Ovary (tissue), 9 donors: ENCODE data around the gene C9orf78. TPM values are rescaled to one million over a fixed set of nuclear protein-coding genes. Genes with fewer than 3 reads are reported as not detected.
"Not testable (repeated sequence)": the region's sequence is repeated elsewhere in the genome, so short reads cannot be mapped to it uniquely, and the experiment has no call there.

Experiments used
- DNase-seq, 5 donors: peaks; one replicate each; pipeline ENCODE4 v3.0.0-alpha.2; 2019 to 2020
- H3K27ac ChIP-seq, 2 donors: fragments of 200-600 bp; one replicate each; pipeline versions ENCODE4 v1.5.1 to v1.8.0; 2019 to 2022
- H3K27me3 ChIP-seq: fragments of 200-600 bp; one replicate; pipeline ENCODE4 v1.8.0; 2022
- H3K36me3 ChIP-seq: fragments of 200-600 bp; sonication (generic); one replicate; pipeline ENCODE4 v1.5.1; 2019
- H3K4me1 ChIP-seq: one replicate; pipeline ENCODE4 v1.8.1; 2013; ENCODE audit warnings: mild to moderate bottlenecking, moderate library complexity; ENCODE audit not compliant: insufficient read depth
- H3K4me3 ChIP-seq: fragments of 200-600 bp; sonication (generic); one replicate; pipeline ENCODE4 v1.5.1; 2017
- H3K9me3 ChIP-seq, 2 donors: fragments of 200-600 bp in 1 of 2; sonication (generic) in 1 of 2; one replicate each; pipeline versions ENCODE4 v1.5.1 to v1.8.1; 2013 to 2019; ENCODE audit warnings: mild to moderate bottlenecking in 1 of 2, moderate library complexity in 1 of 2
- EP300 ChIP-seq: sonication (generic); formaldehyde crosslinking; IDR thresholded peaks from one replicate; pipeline ENCODE4 v1.6.1; 2017; ENCODE audit warnings: antibody characterized with exemption
- POLR2A ChIP-seq: fragments of 450-650 bp; IDR thresholded peaks from one replicate; pipeline ENCODE4 v1.6.1; 2017; ENCODE audit warnings: antibody characterized with exemption, mild to moderate bottlenecking, moderate library complexity
- WGBS, 3 donors: extraction: QIAGEN DNeasy Blood & Tissue Kit in 1 of 3; methylation state at CpG; one replicate each; pipeline versions ENCODE4 v1.1.5 to v1.1.7; 2013 to 2017; 5-methylcytosine and 5-hydroxymethylcytosine counted together
- intact Hi-C, 4 donors: fragments of 100-400 bp; cut with DNase I; formaldehyde crosslinking; loops; one replicate each; pipeline versions ENCODE4 v1.11.0 to v1.15.1; 2022 to 2023
- polyA plus RNA-seq, 2 donors: library from polyadenylated mRNA; stranded (reverse); fragments of 200-250 nt in 1 of 2; fragments of 350-450 nt in 1 of 2; fragmentation: Illumina TruSeq in 1 of 2; extraction: RNeasy Lipid Tissue Mini Kit (QIAGEN cat#74804) in 1 of 2; gene quantifications; one replicate each; pipeline ENCODE4 v1.2.3, GENCODE V29; 2013 to 2014
- total RNA-seq, 7 donors: library from RNA; depleted of rRNA in 2 of 7; stranded (reverse); fragments of >200 nt in 2 of 7; fragmentation: NEBNext Ultra II Directional in 3 of 7; extraction: Animal tissue kit (Norgen Biotek cat#: 25700) in 3 of 7; gene quantifications; one replicate each; pipeline versions ENCODE4 v1.1.0 to v1.2.4, GENCODE V29; 2016 to 2023
- TF ChIP-seq, protein P1 (sequence below), 3 donors: fragments of 450-650 bp in 2 of 3; fragments of 200-600 bp in 1 of 3; IDR thresholded peaks; one replicate each; pipeline versions ENCODE4 v1.5.1 to v1.8.0; 2016 to 2022; ENCODE audit warnings: antibody characterized with exemption in 3 of 3, mild to moderate bottlenecking in 1 of 3
- donor health status: DM: no; HTN: no; CAD: no; lungs with moderate emphysema.
- donor health status: DM: no; HTN: no; CAD: no.
- donor health status: Bipolar disorder and iron deficiency.
- donor health status: DM: yes; HTN: yes; CAD: no.
- donor health status: DM: no; HTN: no; CAD: no.
- donor health status: DM: yes; HTN: yes; CAD: no.

C9orf78 gene
- total and polyA plus RNA-seq, 9 donors, result 34.1 to 130 (median 38.3) TPM

DNA sequence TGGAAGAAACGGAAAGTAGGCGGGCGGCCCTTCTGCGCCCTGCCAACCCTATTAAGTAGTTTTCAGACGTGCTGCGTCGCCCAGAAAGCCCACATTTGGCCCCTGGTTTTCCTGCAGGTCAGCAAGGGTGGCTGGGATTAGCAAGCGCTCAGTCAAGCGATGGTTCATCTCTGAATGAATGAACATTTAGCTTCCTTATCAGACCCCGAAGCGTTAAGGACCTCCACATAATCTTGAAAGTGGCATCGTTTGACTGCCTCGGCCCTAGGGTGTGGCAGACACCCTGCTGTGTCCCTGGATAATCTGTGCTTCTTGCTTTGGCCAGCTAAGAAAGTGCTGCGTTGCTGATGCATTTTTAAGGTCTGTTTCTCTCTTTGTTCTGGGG lies 31.4 kb downstream of the C9orf78 start:
- intact Hi-C loops, result no loop called here
- WGBS, 3 donors, result 0 to 2% (median 1%) methylated on average over 14 of the region's 14 CpGs
- H3K4me3 ChIP-seq, result peak overlapping the region; percentile 90
- TF ChIP-seq, protein P1, sequence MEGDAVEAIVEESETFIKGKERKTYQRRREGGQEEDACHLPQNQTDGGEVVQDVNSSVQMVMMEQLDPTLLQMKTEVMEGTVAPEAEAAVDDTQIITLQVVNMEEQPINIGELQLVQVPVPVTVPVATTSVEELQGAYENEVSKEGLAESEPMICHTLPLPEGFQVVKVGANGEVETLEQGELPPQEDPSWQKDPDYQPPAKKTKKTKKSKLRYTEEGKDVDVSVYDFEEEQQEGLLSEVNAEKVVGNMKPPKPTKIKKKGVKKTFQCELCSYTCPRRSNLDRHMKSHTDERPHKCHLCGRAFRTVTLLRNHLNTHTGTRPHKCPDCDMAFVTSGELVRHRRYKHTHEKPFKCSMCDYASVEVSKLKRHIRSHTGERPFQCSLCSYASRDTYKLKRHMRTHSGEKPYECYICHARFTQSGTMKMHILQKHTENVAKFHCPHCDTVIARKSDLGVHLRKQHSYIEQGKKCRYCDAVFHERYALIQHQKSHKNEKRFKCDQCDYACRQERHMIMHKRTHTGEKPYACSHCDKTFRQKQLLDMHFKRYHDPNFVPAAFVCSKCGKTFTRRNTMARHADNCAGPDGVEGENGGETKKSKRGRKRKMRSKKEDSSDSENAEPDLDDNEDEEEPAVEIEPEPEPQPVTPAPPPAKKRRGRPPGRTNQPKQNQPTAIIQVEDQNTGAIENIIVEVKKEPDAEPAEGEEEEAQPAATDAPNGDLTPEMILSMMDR (IDR thresholded peaks at IDR 0.05), result no peak
- TF ChIP-seq EP300 (no peak), POLR2A (no peak)
- H3K36me3 ChIP-seq, result no peaks in the 10 kb centered on the region
- H3K9me3 ChIP-seq, result no peaks in the 10 kb centered on the region
- DNase-seq, result no peak
- no peaks in the 10 kb centered on the region for H3K27me3 ChIP-seq
- no peaks in the 10 kb centered on the region for H3K4me1 ChIP-seq
- peak overlapping the region in 1 of 2 donors; percentile 66 for H3K27ac ChIP-seq

- Histone ChIP-seq H3K27ac (peak within 1 kb of the TSS; percentile 49 to 66), H3K4me1 (no peaks in the 10 kb centered on the region), H3K36me3 (no peaks in the 10 kb centered on the region), H3K27me3 (no peaks in the 10 kb centered on the region), H3K9me3 (no peaks in the 10 kb centered on the region), H3K4me3 (peak within 1 kb of the TSS; percentile 90)
- intact Hi-C loops, result no loop called here
- 0 to 1% (median 1%) methylated on average over 82 to 93 of the region's 93 CpGs for WGBS, 3 donors
- DNase-seq, result peak; percentile 90 to 96 (median 94)
- TF ChIP-seq POLR2A, result peak; percentile 60
- TF ChIP-seq, protein P1 (IDR thresholded peaks at IDR 0.05), result no peak
Measured at GRCh38 chr9:129802833-129803675, 32.0 kb downstream of the C9orf78 start, which contains the start of gene TOR1B. TSS of gene TOR1B (plus strand) at chr9:129803184. CDS start at chr9:129803213, 29 bp downstream.

- 73 to 81% (median 79%) methylated on average over 17 of the region's 17 CpGs for WGBS, 3 donors
- no peak for TF ChIP-seq EP300
- TF ChIP-seq POLR2A, result no peak
- TF ChIP-seq, protein P1 (IDR thresholded peaks at IDR 0.05), result no peak
- Histone ChIP-seq H3K4me3 (no peak overlapping the region), H3K36me3 (no peaks in the 10 kb centered on the region), H3K27me3 (no peaks in the 10 kb centered on the region), H3K9me3 (no peaks in the 10 kb centered on the region), H3K4me1 (no peaks in the 10 kb centered on the region), H3K27ac (no peak overlapping the region)
- no peak for DNase-seq
- intact Hi-C loops, result no loop called here
Measured at GRCh38 chr9:129801504-129801903, 33.6 kb downstream of the C9orf78 start.

GRCh38 chr9:129798973-129799372 lies 36.1 kb downstream of the C9orf78 start:
- no peak for DNase-seq
- WGBS, 3 donors, result 49 to 66% (median 56%) methylated on average over 6 of the region's 6 CpGs
- no peaks in the 10 kb centered on the region for H3K27me3 ChIP-seq
- no peaks in the 10 kb centered on the region for H3K36me3 ChIP-seq
- TF ChIP-seq EP300 (no peak), POLR2A (no peak)
- TF ChIP-seq, protein P1 (IDR thresholded peaks at IDR 0.05), result no peak
- intact Hi-C loops, result no loop called here
- H3K4me3 ChIP-seq, result no peak overlapping the region
- no peak overlapping the region for H3K27ac ChIP-seq
- no peaks in the 10 kb centered on the region for H3K4me1 ChIP-seq
- H3K9me3 ChIP-seq, result no peaks in the 10 kb centered on the region

- 76 to 82% (median 80%) methylated on average over 2 of the region's 2 CpGs for WGBS, 3 donors
Measured at GRCh38 chr9:129796029-129796428, 39.0 kb downstream of the C9orf78 start.

More at GRCh38 chr9:129796029-129796428, 39.0 kb downstream of the C9orf78 start:
- DNase-seq, H3K4me3 ChIP-seq, H3K27me3 ChIP-seq, H3K27ac ChIP-seq, intact Hi-C loops, H3K4me1 ChIP-seq, H3K36me3 ChIP-seq, H3K9me3 ChIP-seq: not testable (repeated sequence)
